Thoracic aorta (tissue), 2 donors: ENCODE data around the gene TEAD4. TPM values are rescaled to one million over a fixed set of nuclear protein-coding genes. Genes with fewer than 3 reads are reported as not detected.

Source experiments
- ATAC-seq: fragments of 150-250 bp; one replicate; pipeline ENCODE4 v1.8.0; 2017; ENCODE audit warnings: low read depth; ENCODE audit not compliant: insufficient number of reproducible peaks, low FRiP score
- DNase-seq: peaks from one replicate; pipeline ENCODE4 v3.0.0-alpha.2; 2020; ENCODE audit warnings: low spot score
- H3K27ac ChIP-seq, 2 donors: fragments of 200-600 bp; sonication (generic); 1 replicate in 1 of 2; 2 replicates in 1 of 2; pipeline ENCODE4 v1.5.1; 2016; ENCODE audit warnings: mild to moderate bottlenecking in 2 of 2, moderate library complexity in 2 of 2
- H3K27me3 ChIP-seq: fragments of 200-600 bp; sonication (generic); replicated peaks from 2 replicates; pipeline ENCODE4 v1.6.0; 2016; ENCODE audit warnings: mild to moderate bottlenecking; ENCODE audit not compliant: insufficient read depth
- H3K36me3 ChIP-seq: fragments of 200-600 bp; sonication (generic); one replicate; pipeline ENCODE4 v1.5.1; 2016
- H3K4me1 ChIP-seq, 2 donors: fragments of 200-600 bp; sonication (generic); 1 replicate in 1 of 2; 2 replicates in 1 of 2; pipeline versions ENCODE4 v1.5.1 to v1.6.0; 2016; ENCODE audit warnings: low read depth in 2 of 2, mild to moderate bottlenecking in 1 of 2; ENCODE audit not compliant: control insufficient read depth in 1 of 2
- H3K4me3 ChIP-seq: fragments of 200-600 bp; sonication (generic); 2 replicates; pipeline ENCODE4 v1.5.1; 2016; ENCODE audit warnings: mild to moderate bottlenecking
- H3K9me3 ChIP-seq: fragments of 200-600 bp; sonication (generic); 2 replicates; pipeline ENCODE4 v1.5.1; 2016
- CTCF ChIP-seq: fragments of 200-600 bp; sonication (generic); IDR thresholded peaks from one replicate; pipeline ENCODE4 v1.5.1; 2019; ENCODE audit warnings: antibody characterized with exemption
- total RNA-seq, 2 donors: library from RNA; depleted of rRNA; stranded (reverse); fragments of >200 nt; gene quantifications; one replicate each; pipeline versions ENCODE4 v1.1.0 to v1.2.3, GENCODE V29; 2016

The TEAD4 gene
- total RNA-seq, 2 donors from 2014 or later, result 42.5 to 62.6 TPM

DNA sequence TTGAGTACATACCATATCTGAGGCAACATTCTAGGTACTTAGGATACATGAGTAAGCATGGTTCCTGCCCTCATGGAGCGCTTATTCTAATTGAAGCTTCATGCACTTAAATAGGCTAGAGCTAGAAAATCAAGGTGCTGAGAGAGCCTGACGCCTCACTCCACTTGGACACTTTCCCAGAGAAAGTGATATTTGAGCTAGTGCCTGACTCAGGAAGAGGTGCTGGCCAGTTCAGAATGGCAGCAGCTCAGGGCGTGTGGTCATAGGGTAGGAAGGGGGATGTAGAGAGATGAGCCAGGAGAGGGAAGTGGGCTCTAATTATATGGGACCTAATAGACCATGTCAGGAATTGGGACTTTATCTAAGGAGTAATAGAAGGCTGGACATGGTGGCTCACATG is 35.2 kb upstream of the TEAD4 start:
- no peaks in the 10 kb centered on the region for H3K27me3 ChIP-seq
- TF ChIP-seq CTCF, result no peak

DNA sequence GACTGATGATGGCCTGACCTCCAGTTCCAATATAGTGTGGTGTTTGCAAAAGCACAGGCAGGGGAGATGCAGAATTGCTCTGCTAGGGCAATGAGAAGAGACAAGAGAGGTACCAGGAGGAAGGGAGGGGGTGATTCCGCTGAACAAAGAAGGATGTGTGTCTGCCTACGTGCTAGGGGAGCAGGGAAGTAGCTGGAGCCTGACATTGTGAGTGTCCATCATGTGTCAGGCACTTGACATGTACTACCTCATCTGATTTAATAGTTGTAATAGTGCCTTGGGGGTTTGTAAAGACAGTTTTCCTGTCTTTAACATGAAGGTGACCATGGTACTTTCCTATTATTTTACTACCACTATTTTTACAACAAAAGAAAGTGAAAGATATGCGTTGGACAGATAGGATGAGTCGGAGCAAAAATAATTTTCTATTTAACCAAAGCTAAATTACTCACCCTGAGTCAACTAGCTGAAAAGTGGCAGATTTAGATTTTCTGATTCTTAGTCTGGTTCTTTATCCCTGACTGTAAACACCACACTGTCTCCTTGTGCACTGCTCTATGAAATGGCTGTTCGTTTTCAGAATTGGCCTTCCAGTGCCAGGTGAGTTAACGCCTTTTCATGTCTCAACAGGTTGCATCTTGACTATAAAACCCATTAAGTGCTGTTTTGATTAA is 33.7 kb upstream of the TEAD4 start:
- no peak for ATAC-seq
- Histone ChIP-seq H3K4me3 (no peak overlapping the region), H3K36me3 (peaks cover 32% of the 10 kb centered on the region), H3K4me1 (no peaks in the 10 kb centered on the region), H3K27me3 (no peaks in the 10 kb centered on the region), H3K27ac (no peak overlapping the region), H3K9me3 (no peaks in the 10 kb centered on the region)
- DNase-seq, result no peak
- no peak for TF ChIP-seq CTCF

More for the DNA sequence above, 35.2 kb upstream of the TEAD4 start:
- Histone ChIP-seq H3K36me3 (peaks cover 34% of the 10 kb centered on the region), H3K4me1 (no peaks in the 10 kb centered on the region), H3K9me3 (no peaks in the 10 kb centered on the region), H3K4me3 (no peak overlapping the region), H3K27ac (no peak overlapping the region)
- DNase-seq (no peak), ATAC-seq (no peak)

DNA sequence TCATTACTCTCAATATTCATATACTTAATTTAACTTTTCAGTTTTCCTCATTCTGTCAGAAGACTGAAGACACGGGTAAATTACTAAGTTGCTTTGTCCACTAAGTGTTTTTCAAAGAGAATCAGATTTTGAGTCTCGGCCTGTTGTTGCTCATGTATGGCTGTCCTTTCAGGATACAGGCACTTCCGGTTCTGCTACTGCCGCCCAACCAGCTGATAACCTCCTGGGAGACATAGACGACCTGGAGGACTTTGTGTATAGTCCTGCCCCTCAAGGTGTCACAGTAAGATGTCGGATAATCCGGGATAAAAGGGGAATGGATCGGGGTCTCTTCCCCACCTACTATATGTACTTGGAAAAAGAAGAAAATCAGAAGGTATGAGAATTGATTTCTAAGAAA is 28.3 kb upstream of the TEAD4 start:
- DNase-seq (no peak), ATAC-seq (no peak)
- H3K27me3 ChIP-seq, result no peaks in the 10 kb centered on the region
- TF ChIP-seq CTCF, result no peak
- no peaks in the 10 kb centered on the region for H3K4me1 ChIP-seq
- no peak overlapping the region for H3K4me3 ChIP-seq
- no peaks in the 10 kb centered on the region for H3K9me3 ChIP-seq
- peaks cover 34% of the 10 kb centered on the region for H3K36me3 ChIP-seq
- no peak overlapping the region for H3K27ac ChIP-seq

- H3K4me1 ChIP-seq, result no peaks in the 10 kb centered on the region
- ATAC-seq (no peak), DNase-seq (no peak)
- H3K27me3 ChIP-seq, result no peaks in the 10 kb centered on the region
- H3K27ac ChIP-seq, result no peak overlapping the region
- no peak overlapping the region for H3K4me3 ChIP-seq
- no peaks in the 10 kb centered on the region for H3K9me3 ChIP-seq
- H3K36me3 ChIP-seq, result peaks cover 47% of the 10 kb centered on the region
- TF ChIP-seq CTCF, result no peak
Measured at GRCh38 chr12:2933586-2933985, 25.6 kb upstream of the TEAD4 start.

- ATAC-seq (no peak), DNase-seq (no peak)
- no peak for TF ChIP-seq CTCF
- Histone ChIP-seq H3K9me3 (no peaks in the 10 kb centered on the region), H3K27me3 (no peaks in the 10 kb centered on the region), H3K4me3 (no peak overlapping the region), H3K36me3 (peaks cover 47% of the 10 kb centered on the region), H3K4me1 (no peaks in the 10 kb centered on the region), H3K27ac (no peak overlapping the region)
Measured at GRCh38 chr12:2934371-2934770, 24.8 kb upstream of the TEAD4 start.
